Chondrocyte (in vitro differentiated cells): Measurements from ENCODE around the gene RASSF5. TPM values are rescaled to one million over a fixed set of nuclear protein-coding genes. Genes with fewer than 3 reads are reported as not detected.
A peak's percentile ranks its signal among the peaks of the same experiment; 100 is the strongest.

Experiments
- DNase-seq: peaks from one replicate; pipeline ENCODE4 v3.0.0; 2021; ENCODE audit warnings: mixed read lengths, low spot score
- H3K27ac Mint-ChIP-seq: one replicate; pipeline ENCODE4 v1.8.0; 2021; ENCODE audit warnings: mild to moderate bottlenecking, moderate library complexity, mixed read lengths; ENCODE audit not compliant: unreplicated experiment
- H3K27me3 Mint-ChIP-seq: 2 replicates; pipeline ENCODE4 v1.8.0; 2021; ENCODE audit warnings: low read depth, mixed read lengths
- H3K36me3 Mint-ChIP-seq: 2 replicates; pipeline ENCODE4 v1.8.0; 2021; ENCODE audit warnings: low read depth, mixed read lengths
- H3K4me1 Mint-ChIP-seq: 2 replicates; pipeline ENCODE4 v1.8.0; 2021; ENCODE audit warnings: low read depth, mild to moderate bottlenecking, mixed read lengths
- H3K4me3 Mint-ChIP-seq: one replicate; pipeline ENCODE4 v1.8.0; 2021; ENCODE audit warnings: mild to moderate bottlenecking, moderate library complexity, mixed read lengths; ENCODE audit not compliant: unreplicated experiment
- H3K9me3 Mint-ChIP-seq: 2 replicates; pipeline ENCODE4 v1.8.0; 2021; ENCODE audit warnings: low read depth, mixed read lengths
- CTCF ChIP-seq: fragments of 200-600 bp; sonication (generic); IDR thresholded peaks from 2 replicates; pipeline ENCODE4 v1.5.0; 2021; ENCODE audit warnings: antibody characterized with exemption, mild to moderate bottlenecking, moderate library complexity
- total RNA-seq: library from RNA; stranded (reverse); gene quantifications from 3 replicates; pipeline ENCODE4 v1.2.1, GENCODE V29; 2021

RASSF5 gene
- total RNA-seq, 1 donor from 2014 or later: 0.27 TPM

DNA sequence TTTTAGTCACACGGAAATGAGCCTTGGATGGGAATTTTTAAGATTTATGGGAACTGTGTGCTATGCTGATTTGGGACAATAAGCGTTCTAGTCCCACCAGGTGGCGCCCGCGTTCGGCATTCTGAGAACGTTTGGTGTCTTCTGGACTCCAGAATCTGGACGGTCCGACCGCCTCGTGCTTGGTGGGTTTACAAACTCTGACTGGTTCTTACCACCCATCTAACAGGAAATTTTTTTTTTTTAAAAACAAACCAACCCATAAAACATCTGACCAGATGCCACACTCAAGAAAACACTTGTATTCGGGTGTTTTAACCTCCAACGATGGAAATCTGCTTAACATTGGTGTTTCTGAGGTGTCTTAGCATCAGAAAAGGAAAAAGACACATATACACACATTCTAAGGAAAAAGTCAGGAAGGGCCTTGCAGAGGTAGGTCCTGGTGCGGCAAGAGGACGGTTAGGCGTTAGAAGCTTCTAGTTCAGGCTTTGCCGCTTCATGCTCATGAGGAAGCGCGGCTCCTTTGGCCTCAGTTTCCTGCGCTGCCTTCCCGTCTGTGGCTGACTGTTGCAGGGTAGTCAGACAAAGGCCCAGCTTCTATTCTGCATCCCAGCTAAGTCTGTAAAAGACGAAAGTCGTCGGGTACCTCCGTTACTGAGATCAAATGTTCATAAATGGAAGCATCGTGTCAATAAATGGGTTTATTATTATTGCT is 127.2 kb downstream of the RASSF5 start:
- Mint-ChIP-seq H3K9me3 (no peaks in the 10 kb centered on the region), H3K27ac (peak overlapping the region; percentile 88), H3K4me3 (peak overlapping the region; percentile 77), H3K36me3 (no peaks in the 10 kb centered on the region), H3K27me3 (peaks cover 7% of the 10 kb centered on the region), H3K4me1 (peaks cover 34% of the 10 kb centered on the region)
- DNase-seq: no peak
- peak; percentile 98 for TF ChIP-seq CTCF

- peak; percentile 97 for DNase-seq
Measured at GRCh38 chr1:206635080-206635977, 128.0 kb downstream of the RASSF5 start, which contains the start of gene DYRK3. DYRK3 (plus strand) TSS chr1:206635536; CDS start chr1:206635704, 168 bp downstream.

GRCh38 chr1:206635978-206636345 is 128.6 kb downstream of the RASSF5 start:
- H3K27ac Mint-ChIP-seq: peak overlapping the region; percentile 45
- no peak for TF ChIP-seq CTCF
- peaks cover 7% of the 10 kb centered on the region for H3K27me3 Mint-ChIP-seq
- no peaks in the 10 kb centered on the region for H3K36me3 Mint-ChIP-seq
- H3K4me1 Mint-ChIP-seq: peaks cover 34% of the 10 kb centered on the region
- peak overlapping the region; percentile 77 for H3K4me3 Mint-ChIP-seq
- no peaks in the 10 kb centered on the region for H3K9me3 Mint-ChIP-seq
- no peak for DNase-seq

More at GRCh38 chr1:206635080-206635977, 128.0 kb downstream of the RASSF5 start, which contains the start of gene DYRK3:
- peak within 1 kb of the TSS; percentile 88 for H3K27ac Mint-ChIP-seq
- H3K27me3 Mint-ChIP-seq: peaks cover 7% of the 10 kb centered on the region
- TF ChIP-seq CTCF: peak; percentile 10
- H3K4me1 Mint-ChIP-seq: peaks cover 34% of the 10 kb centered on the region
- H3K36me3 Mint-ChIP-seq: no peaks in the 10 kb centered on the region
- no peaks in the 10 kb centered on the region for H3K9me3 Mint-ChIP-seq
- H3K4me3 Mint-ChIP-seq: peak within 1 kb of the TSS; percentile 77

DNA sequence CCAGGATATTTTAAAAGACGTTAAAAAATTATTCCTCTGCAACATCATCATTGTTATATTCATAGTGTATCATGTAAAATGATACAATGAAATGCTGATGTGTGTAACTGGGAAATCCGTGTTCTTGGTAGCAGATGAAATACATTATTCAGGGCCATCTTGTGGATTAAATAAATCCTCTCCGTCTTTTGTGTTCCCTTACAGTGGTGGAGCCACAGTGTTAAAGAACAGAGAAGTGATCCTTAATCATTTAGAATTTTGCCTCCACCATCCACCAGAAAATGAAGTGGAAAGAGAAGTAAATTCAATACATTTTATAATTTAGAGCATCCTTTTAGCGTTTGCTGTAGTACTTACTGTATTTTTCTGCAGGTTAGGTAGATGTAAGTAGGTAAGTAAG is 129.3 kb downstream of the RASSF5 start:
- DNase-seq: no peak
- H3K9me3 Mint-ChIP-seq: no peaks in the 10 kb centered on the region
- H3K36me3 Mint-ChIP-seq: no peaks in the 10 kb centered on the region
- no peak overlapping the region for H3K27ac Mint-ChIP-seq
- no peak overlapping the region for H3K4me3 Mint-ChIP-seq
- H3K4me1 Mint-ChIP-seq: peaks cover 34% of the 10 kb centered on the region
- no peak for TF ChIP-seq CTCF
- peaks cover 7% of the 10 kb centered on the region for H3K27me3 Mint-ChIP-seq

DNA sequence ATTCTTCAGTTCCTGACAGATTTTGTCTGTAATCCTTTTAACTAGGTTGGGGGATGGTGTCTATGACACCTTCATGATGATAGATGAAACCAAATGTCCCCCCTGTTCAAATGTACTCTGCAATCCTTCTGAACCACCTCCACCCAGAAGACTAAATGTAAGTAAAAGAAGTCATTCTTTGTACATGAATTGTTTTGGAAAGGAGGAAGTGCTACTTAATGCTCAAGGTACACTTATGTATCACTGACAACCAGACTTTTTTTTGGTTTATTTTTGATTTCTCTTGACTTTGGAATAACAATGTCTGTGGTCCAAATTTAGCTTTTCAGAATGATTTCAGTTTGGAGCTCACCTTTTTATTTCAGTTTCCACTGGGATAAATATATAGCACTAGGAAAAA is 130.3 kb downstream of the RASSF5 start:
- DNase-seq: no peak
- no peak for TF ChIP-seq CTCF
- H3K27me3 Mint-ChIP-seq: peaks cover 4% of the 10 kb centered on the region
- H3K4me1 Mint-ChIP-seq: peaks cover 34% of the 10 kb centered on the region
- no peaks in the 10 kb centered on the region for H3K36me3 Mint-ChIP-seq
- H3K9me3 Mint-ChIP-seq: no peaks in the 10 kb centered on the region
- no peak overlapping the region for H3K4me3 Mint-ChIP-seq
- H3K27ac Mint-ChIP-seq: no peak overlapping the region
